Osteocyte (in vitro differentiated cells): ENCODE results near the gene CAMSAP1. TPM values are rescaled to one million over a fixed set of nuclear protein-coding genes. Genes with fewer than 3 reads are reported as not detected.
A peak's percentile ranks its signal among the peaks of the same experiment; 100 is the strongest.

Experiments used
- DNase-seq: peaks from one replicate; pipeline ENCODE4 v3.0.0; 2021; ENCODE audit warnings: mixed read lengths; ENCODE audit not compliant: unreplicated experiment; ENCODE audit errors: extremely low spot score
- H3K27ac Mint-ChIP-seq: one replicate; pipeline ENCODE4 v1.8.0; 2021; ENCODE audit warnings: mild to moderate bottlenecking, mixed read lengths; ENCODE audit not compliant: unreplicated experiment
- H3K27me3 Mint-ChIP-seq: one replicate; pipeline ENCODE4 v1.8.0; 2021; ENCODE audit warnings: mixed read lengths; ENCODE audit not compliant: unreplicated experiment
- H3K36me3 Mint-ChIP-seq: one replicate; pipeline ENCODE4 v1.8.0; 2021; ENCODE audit warnings: mixed read lengths; ENCODE audit not compliant: unreplicated experiment
- H3K4me1 Mint-ChIP-seq: one replicate; pipeline ENCODE4 v1.8.0; 2021; ENCODE audit warnings: mixed read lengths; ENCODE audit not compliant: unreplicated experiment
- H3K4me3 Mint-ChIP-seq: one replicate; pipeline ENCODE4 v1.8.0; 2021; ENCODE audit warnings: mild to moderate bottlenecking, moderate library complexity, mixed read lengths; ENCODE audit not compliant: unreplicated experiment
- H3K9me3 Mint-ChIP-seq: one replicate; pipeline ENCODE4 v1.8.0; 2021; ENCODE audit warnings: mixed read lengths; ENCODE audit not compliant: unreplicated experiment
- total RNA-seq: library from RNA; stranded (reverse); gene quantifications from 2 replicates; pipeline ENCODE4 v1.2.1, GENCODE V29; 2021
- TF ChIP-seq, protein P1 (sequence below): fragments of 200-600 bp; sonication (generic); IDR thresholded peaks from 2 replicates; pipeline ENCODE4 v1.5.0; 2021; ENCODE audit warnings: antibody characterized with exemption, mild to moderate bottlenecking, moderate library complexity

CAMSAP1 gene
- total RNA-seq, 1 donor from 2014 or later: 34.4 TPM

DNA sequence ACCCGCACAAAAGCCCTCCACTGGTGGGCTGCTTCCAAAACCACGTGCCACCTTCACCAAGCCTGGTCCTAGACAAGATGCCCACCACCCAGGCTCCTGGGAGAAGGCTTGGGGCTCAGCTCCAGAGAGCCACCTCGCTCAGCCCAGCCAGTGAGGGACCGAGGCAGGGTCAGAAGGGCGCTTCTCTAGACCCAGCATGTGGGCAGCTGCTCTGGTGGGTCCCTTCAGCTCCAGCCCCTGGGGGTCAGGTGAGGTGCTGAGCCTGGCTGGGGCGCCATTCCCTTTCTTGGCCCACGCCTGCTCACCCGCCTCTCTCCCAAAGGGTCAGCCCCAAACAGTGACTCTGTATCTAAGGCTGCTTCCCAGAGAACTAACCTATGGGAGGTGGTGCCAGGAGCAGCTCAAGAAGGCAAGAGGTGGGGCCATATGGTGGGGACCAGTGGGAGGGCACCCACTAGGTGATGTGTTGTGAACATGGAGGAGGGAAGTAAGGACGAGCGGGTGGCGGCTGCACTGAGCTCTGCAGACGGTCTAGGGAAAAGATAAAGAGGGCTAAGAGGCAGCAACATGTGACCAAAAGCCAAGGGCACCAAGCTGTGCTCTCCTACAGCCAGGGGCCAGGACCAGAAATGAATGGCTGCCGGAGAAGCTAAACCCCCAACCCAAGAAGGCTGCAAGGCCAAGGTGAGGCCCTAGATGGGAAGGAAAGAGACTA, 79.3 kb downstream of the CAMSAP1 start:
- H3K36me3 Mint-ChIP-seq: peaks cover 35% of the 10 kb centered on the region
- no peak overlapping the region for H3K27ac Mint-ChIP-seq

DNA sequence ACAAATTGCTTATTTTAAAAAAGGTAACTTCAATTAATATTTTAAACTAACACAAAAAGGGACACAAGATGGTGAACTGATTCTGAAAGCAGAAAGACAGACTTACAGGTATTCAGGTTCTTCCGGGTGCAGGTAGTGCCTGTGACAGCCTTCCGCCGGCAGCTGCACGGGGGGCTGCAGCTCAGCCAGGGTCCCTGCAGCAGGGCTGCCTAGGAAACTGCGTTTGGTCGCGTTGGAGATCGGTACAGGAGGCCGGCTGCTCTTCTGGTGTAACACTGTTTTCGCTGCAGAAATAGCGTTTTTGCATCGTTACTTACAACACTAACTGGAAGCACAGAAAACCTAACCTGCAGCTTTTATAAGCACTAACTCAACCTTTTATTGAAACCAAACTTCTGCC, 80.0 kb downstream of the CAMSAP1 start:
- TF ChIP-seq, protein P1, sequence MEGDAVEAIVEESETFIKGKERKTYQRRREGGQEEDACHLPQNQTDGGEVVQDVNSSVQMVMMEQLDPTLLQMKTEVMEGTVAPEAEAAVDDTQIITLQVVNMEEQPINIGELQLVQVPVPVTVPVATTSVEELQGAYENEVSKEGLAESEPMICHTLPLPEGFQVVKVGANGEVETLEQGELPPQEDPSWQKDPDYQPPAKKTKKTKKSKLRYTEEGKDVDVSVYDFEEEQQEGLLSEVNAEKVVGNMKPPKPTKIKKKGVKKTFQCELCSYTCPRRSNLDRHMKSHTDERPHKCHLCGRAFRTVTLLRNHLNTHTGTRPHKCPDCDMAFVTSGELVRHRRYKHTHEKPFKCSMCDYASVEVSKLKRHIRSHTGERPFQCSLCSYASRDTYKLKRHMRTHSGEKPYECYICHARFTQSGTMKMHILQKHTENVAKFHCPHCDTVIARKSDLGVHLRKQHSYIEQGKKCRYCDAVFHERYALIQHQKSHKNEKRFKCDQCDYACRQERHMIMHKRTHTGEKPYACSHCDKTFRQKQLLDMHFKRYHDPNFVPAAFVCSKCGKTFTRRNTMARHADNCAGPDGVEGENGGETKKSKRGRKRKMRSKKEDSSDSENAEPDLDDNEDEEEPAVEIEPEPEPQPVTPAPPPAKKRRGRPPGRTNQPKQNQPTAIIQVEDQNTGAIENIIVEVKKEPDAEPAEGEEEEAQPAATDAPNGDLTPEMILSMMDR: no peak
- peaks cover 43% of the 10 kb centered on the region for H3K36me3 Mint-ChIP-seq
- peaks cover 7% of the 10 kb centered on the region for H3K4me1 Mint-ChIP-seq
- H3K4me3 Mint-ChIP-seq: no peak overlapping the region
- peaks cover 5% of the 10 kb centered on the region for H3K9me3 Mint-ChIP-seq
- no peak overlapping the region for H3K27ac Mint-ChIP-seq
- DNase-seq: no peak
- no peaks in the 10 kb centered on the region for H3K27me3 Mint-ChIP-seq

More for the DNA sequence above, 79.3 kb downstream of the CAMSAP1 start:
- Mint-ChIP-seq H3K27me3 (no peaks in the 10 kb centered on the region), H3K9me3 (peaks cover 5% of the 10 kb centered on the region), H3K4me3 (no peak overlapping the region), H3K4me1 (peaks cover 7% of the 10 kb centered on the region)
- TF ChIP-seq, protein P1: no peak
- DNase-seq: no peak

DNA sequence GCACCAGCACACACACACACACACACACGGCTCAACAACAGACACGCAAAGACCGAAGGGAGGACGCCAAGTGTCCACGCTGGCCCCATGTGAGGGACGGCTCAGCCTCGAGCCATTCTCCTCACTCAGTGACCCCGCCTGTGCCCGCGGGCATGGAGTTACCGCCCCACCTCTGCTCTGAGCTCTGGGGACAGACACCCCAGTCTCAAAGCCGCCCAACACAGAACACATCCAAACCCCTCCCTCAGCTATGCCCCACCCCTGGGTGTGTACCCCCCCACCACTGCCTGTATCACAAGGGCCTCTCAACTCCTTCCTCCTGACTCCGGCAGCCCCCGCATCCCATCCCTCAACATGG, 81.2 kb downstream of the CAMSAP1 start:
- TF ChIP-seq, protein P1: no peak
- Mint-ChIP-seq H3K9me3 (peaks cover 5% of the 10 kb centered on the region), H3K27ac (no peak overlapping the region), H3K4me1 (peaks cover 7% of the 10 kb centered on the region), H3K4me3 (no peak overlapping the region), H3K36me3 (peaks cover 51% of the 10 kb centered on the region), H3K27me3 (no peaks in the 10 kb centered on the region)
- peak; percentile 80 for DNase-seq

DNA sequence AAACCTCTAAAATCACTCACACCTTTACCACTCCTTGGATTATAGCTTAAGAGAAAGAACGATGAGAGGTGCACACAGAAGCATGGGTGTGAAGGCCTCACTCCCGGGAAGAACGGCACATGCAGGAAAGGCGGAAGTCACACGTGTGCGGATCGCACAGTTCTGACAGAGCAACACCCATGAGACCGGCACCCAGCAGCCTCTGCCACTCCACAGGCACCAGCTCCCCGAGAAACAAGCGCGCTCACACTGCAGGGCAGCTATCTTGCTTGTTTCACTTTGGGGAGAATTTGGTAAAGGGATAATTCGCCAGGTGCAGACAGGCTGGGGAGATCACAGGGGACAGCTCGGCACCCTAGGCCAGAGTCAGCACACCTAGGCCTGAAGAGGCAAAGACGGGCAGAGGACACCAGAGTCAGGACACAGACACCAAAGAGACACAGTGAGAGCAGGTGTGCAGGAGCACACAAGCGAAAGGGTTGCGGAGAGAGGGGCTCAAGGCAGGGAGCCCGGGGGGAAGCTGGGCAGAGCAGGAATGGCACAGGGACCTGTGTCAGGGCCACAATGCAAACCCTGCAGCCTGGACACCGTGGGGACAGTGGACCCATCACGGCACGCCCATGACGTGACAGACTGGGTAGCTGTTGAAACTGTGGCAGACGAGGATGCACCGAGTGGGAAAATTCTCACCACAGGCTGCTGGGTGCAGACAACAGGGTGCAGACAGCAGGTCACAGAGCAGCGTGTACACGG, 81.7 kb downstream of the CAMSAP1 start:
- Mint-ChIP-seq H3K27ac (no peak overlapping the region), H3K9me3 (peaks cover 5% of the 10 kb centered on the region), H3K4me1 (peaks cover 6% of the 10 kb centered on the region), H3K36me3 (peaks cover 55% of the 10 kb centered on the region), H3K4me3 (no peak overlapping the region), H3K27me3 (no peaks in the 10 kb centered on the region)
- TF ChIP-seq, protein P1: no peak
- DNase-seq: no peak

DNA sequence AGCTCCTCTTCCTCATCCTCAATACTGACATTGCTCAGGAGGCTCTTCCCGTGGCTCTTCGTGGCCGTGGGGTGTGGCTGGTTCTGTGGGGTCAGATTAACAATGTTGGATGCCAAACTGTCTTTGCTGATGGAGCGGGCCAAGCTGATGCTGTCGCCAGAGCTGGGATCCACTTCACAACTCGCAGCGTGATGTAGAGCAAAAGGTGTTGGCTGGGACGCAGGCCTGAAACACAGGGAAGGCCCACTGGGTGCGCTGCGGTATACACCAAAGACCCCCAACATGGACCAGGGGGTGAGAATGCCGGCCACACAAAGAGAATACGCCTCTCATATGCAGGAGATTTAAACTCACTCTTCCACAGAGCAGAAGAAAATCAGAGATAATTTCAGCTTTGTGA, 84.3 kb downstream of the CAMSAP1 start:
- TF ChIP-seq, protein P1: no peak
- Mint-ChIP-seq H3K27me3 (no peaks in the 10 kb centered on the region), H3K4me1 (no peaks in the 10 kb centered on the region), H3K36me3 (peaks cover 63% of the 10 kb centered on the region), H3K9me3 (no peaks in the 10 kb centered on the region), H3K27ac (no peak overlapping the region), H3K4me3 (no peak overlapping the region)
- no peak for DNase-seq
